ENCODE measurements around the gene IMMP2L. TPM values are rescaled to one million over a fixed set of nuclear protein-coding genes. Genes with fewer than 3 reads are reported as not detected.

Gene IMMP2L
- total and polyA plus RNA-seq, 2 donors (not counting 3 experiments of a cell fraction or from before 2014, with no cell fraction given), result 9.9 to 11.8 TPM

DNA sequence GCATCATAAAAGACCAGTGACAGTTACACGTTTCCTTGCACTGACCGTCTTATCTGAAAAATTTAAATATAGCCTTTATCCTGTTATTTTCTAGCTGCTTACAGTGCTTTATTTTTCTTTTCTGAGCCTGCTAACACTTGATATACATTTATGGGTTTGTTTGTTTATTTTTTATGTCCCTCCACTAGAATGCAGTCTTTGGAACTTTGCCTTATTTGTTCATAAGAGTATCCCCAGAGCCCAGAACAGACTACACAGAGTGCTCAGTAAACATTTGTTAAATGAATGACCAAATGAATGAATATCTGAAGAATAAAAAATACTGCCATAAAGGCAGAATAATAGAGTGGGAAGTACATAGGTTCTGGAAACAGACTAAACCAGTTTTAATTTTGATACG lies 673.7 kb downstream of the IMMP2L start:
- Histone ChIP-seq H4K20me1 (replicated peaks; ENCODE audit: control insufficient read depth, extremely low read depth, insufficient read depth, low read length) (no peaks in the 10 kb centered on the region), H3K27ac (ENCODE audit: insufficient read depth, low read depth, low read length) (no peak overlapping the region), H3K9ac (replicated peaks; ENCODE audit: extremely low read depth, insufficient read depth, low read length) (no peak overlapping the region), H3K79me2 (ENCODE audit: control insufficient read depth, insufficient read depth, low read length) (no peaks in the 10 kb centered on the region), H3K4me3 (replicated peaks in 1 of 3; ENCODE audit: insufficient read depth in 1 of 3, low read depth in 1 of 3, low read length in 3 of 3) (no peak overlapping the region), H3K9me1 (replicated peaks; ENCODE audit: control insufficient read depth, extremely low read depth, insufficient read depth, low read length) (peaks cover 2% of the 10 kb centered on the region), H3K27me3 (ENCODE audit: control insufficient read depth in 2 of 2, insufficient read depth in 2 of 2, low read length in 2 of 2) (no peaks in the 10 kb centered on the region), H3K4me2 (ENCODE audit: insufficient read depth, low read length) (no peak overlapping the region), H3K9me3 (replicated peaks; ENCODE audit: control insufficient read depth, insufficient read depth, low read length) (no peaks in the 10 kb centered on the region), H3K36me3 (ENCODE audit: control insufficient read depth in 2 of 2, extremely low read depth in 1 of 2, insufficient read depth in 2 of 2, low read length in 2 of 2) (no peaks in the 10 kb centered on the region), H3K4me1 (ENCODE audit: control insufficient read depth, extremely low read depth, insufficient read depth, low read length) (no peaks in the 10 kb centered on the region), H2AFZ (ENCODE audit: low read depth, low read length) (no peak overlapping the region)
- POLR2A ChIA-PET, result no interaction called here
- dilution Hi-C loops (cut with MboI; ENCODE audit: extremely low pct_ligation_motif_present, low sequenced_read_pairs), result no loop called here
- no TSS peak for BruUV-seq (replicated peaks)
- TF ChIP-seq GATA2 (IDR thresholded peaks at IDR 0.05; ENCODE audit: insufficient read depth, insufficient read length, low read depth, low read length), result no peak
- TF ChIP-seq EZH2 (IDR thresholded peaks at IDR 0.05; ENCODE audit: borderline replicate concordance, low read depth, low read length, severe bottlenecking), result no peak
- no peak for TF ChIP-seq POLR2AphosphoS5 (IDR thresholded peaks at IDR 0.05; ENCODE audit: insufficient read depth, low read depth, low read length)
- no peak for TF ChIP-seq FOS (IDR thresholded peaks at IDR 0.05; ENCODE audit: borderline replicate concordance, insufficient read depth, low read length)
- TF ChIP-seq, protein P1, sequence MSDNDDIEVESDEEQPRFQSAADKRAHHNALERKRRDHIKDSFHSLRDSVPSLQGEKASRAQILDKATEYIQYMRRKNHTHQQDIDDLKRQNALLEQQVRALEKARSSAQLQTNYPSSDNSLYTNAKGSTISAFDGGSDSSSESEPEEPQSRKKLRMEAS (IDR thresholded peaks at IDR 0.05; ENCODE audit: insufficient read depth, insufficient read length), result no peak
- TF ChIP-seq, protein P2, sequence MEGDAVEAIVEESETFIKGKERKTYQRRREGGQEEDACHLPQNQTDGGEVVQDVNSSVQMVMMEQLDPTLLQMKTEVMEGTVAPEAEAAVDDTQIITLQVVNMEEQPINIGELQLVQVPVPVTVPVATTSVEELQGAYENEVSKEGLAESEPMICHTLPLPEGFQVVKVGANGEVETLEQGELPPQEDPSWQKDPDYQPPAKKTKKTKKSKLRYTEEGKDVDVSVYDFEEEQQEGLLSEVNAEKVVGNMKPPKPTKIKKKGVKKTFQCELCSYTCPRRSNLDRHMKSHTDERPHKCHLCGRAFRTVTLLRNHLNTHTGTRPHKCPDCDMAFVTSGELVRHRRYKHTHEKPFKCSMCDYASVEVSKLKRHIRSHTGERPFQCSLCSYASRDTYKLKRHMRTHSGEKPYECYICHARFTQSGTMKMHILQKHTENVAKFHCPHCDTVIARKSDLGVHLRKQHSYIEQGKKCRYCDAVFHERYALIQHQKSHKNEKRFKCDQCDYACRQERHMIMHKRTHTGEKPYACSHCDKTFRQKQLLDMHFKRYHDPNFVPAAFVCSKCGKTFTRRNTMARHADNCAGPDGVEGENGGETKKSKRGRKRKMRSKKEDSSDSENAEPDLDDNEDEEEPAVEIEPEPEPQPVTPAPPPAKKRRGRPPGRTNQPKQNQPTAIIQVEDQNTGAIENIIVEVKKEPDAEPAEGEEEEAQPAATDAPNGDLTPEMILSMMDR (IDR thresholded peaks at IDR 0.05; ENCODE audit: extremely low read depth in 1 of 2, insufficient read depth in 1 of 2, low read depth in 1 of 2, low read length in 2 of 2), result no peak
- TF ChIP-seq JUN (IDR thresholded peaks at IDR 0.05; ENCODE audit: borderline replicate concordance, insufficient read depth, insufficient read length, low read depth), result no peak
- TF ChIP-seq MYC (IDR thresholded peaks at IDR 0.05; ENCODE audit: low read depth, low read length), result no peak
- no peak for TF ChIP-seq POLR2A (IDR thresholded peaks at IDR 0.05; ENCODE audit: low read depth, low read length)
- intact Hi-C loops (cut with micrococcal nuclease), result no loop called here
- DNase-seq (ENCODE audit: low read depth, low spot score) (no peak), FAIRE-seq (no peak)
- CTCF ChIA-PET, result interaction anchor here (0.9 kb wide), 1 partner anchor 10 kb away, joined by 3 read pairs; no protein-coding TSS in a partner anchor
